Measurements from ENCODE around the gene LRRC8B. TPM values are rescaled to one million over a fixed set of nuclear protein-coding genes. Genes with fewer than 3 reads are reported as not detected.
A peak's percentile ranks its signal among the peaks of the same experiment; 100 is the strongest.
"Not testable (repeated sequence)": the region's sequence is repeated elsewhere in the genome, so short reads cannot be mapped to it uniquely, and the experiment has no call there.

The LRRC8B gene
- total RNA-seq, 2 experiments from 2014 or later: 15.7 to 16.5 TPM

DNA sequence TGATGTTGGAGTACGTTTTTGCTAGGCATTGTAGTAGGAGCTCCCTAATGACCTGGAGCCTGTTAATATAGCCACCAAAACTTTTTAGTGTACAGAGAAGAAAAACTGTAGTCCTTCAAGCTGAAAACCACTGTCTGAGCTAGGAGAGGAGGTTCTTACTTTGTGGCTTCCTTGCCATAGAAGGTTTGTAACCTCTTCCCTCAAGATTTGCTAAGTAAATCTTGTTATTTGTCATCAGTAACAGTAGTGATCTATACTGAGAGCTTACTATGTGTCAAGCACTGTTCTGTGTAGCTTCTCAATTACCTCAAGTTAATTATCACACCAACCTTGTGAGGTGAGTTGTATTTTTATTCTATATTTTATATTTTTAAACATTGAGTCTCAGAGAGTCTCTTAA is 87.1 kb downstream of the LRRC8B start:
- H3K9me3 Mint-ChIP-seq (ENCODE audit: low read depth): no peaks in the 10 kb centered on the region
- CTCF ChIA-PET: interaction anchor here (0.6 to 6.3 kb wide), 15 partner anchors 9 to 590 kb away, joined by 3 to 98 read pairs (median 5); partner anchors contain the start of gene LRRC8C

DNA sequence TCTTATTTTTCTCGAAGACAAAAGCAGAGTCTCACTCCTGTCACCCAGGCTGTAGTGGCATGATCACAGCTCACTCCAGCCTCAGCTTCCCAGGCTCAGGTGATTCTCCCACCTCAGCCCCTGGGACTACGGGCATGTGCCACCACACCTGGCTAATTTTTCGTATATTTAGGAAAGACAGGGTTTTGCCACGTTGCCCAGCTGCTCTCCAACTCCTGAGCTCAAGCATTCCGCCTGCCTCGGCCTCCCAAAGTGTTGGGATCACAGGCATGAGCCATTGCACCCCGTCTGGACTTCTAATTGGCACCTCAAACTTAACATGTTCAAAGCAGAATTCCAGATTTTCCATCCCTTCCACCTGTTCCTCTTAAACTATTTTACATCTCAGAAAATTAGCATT is 89.3 kb downstream of the LRRC8B start:
- peaks cover 42% of the 10 kb centered on the region for H3K36me3 Mint-ChIP-seq
- H3K4me1 Mint-ChIP-seq: peaks cover 67% of the 10 kb centered on the region
- ATAC-seq: no peak
- CTCF ChIA-PET: interaction anchor here (0.6 to 1.3 kb wide), 4 partner anchors 9 to 88 kb away, joined by 3 to 5 read pairs (median 4); no protein-coding TSS in a partner anchor
- H3K27me3 Mint-ChIP-seq: no peaks in the 10 kb centered on the region
- DNase-seq: no peak
- H3K27ac Mint-ChIP-seq: peak overlapping the region; percentile 49
- H3K4me3 Mint-ChIP-seq: no peak overlapping the region
- peaks cover 14% of the 10 kb centered on the region for H3K9me3 Mint-ChIP-seq (ENCODE audit: low read depth)

More for the DNA sequence above, 87.1 kb downstream of the LRRC8B start:
- DNase-seq: no peak
- H3K4me3 Mint-ChIP-seq: peak overlapping the region; percentile 68
- peak; percentile 52 for ATAC-seq
- H3K4me1 Mint-ChIP-seq: peaks cover 76% of the 10 kb centered on the region
- peak overlapping the region; percentile 98 for H3K27ac Mint-ChIP-seq
- H3K36me3 Mint-ChIP-seq: peaks cover 22% of the 10 kb centered on the region
- H3K27me3 Mint-ChIP-seq: no peaks in the 10 kb centered on the region

GRCh38 chr1:89615676-89616598 is 91.3 kb downstream of the LRRC8B start:
- Mint-ChIP-seq H3K9me3 (ENCODE audit: low read depth) (peaks cover 16% of the 10 kb centered on the region), H3K4me3 (no peak overlapping the region), H3K27ac (no peak overlapping the region), H3K36me3 (peaks cover 55% of the 10 kb centered on the region), H3K4me1 (peaks cover 62% of the 10 kb centered on the region), H3K27me3 (no peaks in the 10 kb centered on the region)
- DNase-seq (no peak), ATAC-seq (no peak)
- CTCF ChIA-PET: interaction anchor here (0.8 to 3.3 kb wide), 8 partner anchors 9 to 520 kb away, joined by 3 to 13 read pairs (median 6); partner anchors contain the start of gene LRRC8C

DNA sequence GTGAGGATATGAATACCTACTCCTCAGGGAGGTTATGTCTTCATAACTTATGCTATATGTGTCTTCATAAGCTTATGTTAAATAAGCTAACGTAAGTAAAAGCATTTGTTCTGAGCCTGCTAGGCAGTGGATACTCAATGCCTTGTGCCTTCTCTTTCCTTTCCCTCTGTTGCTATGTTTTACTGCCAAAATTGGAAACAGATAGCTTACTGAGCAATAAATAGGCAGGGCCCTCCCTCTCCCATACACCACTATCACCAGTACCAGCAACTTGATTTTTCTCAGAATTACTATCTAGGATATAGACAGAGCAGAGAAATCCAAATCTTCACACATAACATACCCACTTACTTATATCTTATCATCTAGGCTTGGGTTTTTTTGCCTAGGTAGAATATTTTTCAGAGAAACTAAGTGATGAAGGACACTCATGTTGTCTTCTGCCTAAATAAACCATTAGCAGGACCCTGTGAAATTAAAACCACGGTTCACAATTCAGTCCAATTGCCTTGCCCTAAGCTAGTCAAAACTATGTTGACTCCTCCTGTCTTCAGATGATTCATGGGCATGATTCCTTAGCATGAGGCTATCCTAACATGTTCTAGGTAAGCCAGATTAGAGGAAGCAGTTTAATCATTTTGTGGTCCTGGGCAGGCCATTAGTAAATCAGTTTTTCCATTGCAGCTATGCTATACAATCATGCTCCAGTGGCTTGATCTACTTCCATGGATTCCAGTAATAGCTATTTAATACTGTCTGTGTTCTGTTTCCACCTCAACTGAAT is 92.4 kb downstream of the LRRC8B start:
- Mint-ChIP-seq H3K27me3 (no peaks in the 10 kb centered on the region), H3K9me3 (ENCODE audit: low read depth) (peaks cover 16% of the 10 kb centered on the region), H3K4me1 (peaks cover 62% of the 10 kb centered on the region), H3K36me3 (peaks cover 62% of the 10 kb centered on the region), H3K4me3 (no peak overlapping the region), H3K27ac (no peak overlapping the region)
- DNase-seq: no peak
- CTCF ChIA-PET: interaction anchor here (1.0 to 4.7 kb wide), 9 partner anchors 9 to 146 kb away, joined by 3 to 16 read pairs (median 4); partner anchors contain the start of gene LRRC8C
- ATAC-seq: no peak

DNA sequence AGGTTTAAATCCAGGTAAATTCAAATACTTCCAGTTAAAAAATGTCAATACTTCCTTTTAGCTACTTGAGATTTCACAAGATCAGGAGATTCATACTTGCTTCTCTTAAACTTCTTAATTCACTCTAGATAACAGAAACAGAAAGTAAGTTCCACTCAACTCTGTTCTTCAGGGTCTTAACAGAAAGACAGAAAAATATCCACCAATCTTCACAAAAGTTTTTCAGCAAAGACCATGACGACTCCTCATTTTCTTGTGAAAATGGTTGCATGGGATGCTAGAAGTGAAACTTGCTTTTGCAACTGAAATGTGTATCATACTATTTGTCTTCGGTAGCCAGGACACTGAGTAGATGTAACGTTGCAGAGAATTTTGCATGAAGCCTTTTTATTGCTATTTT is 96.0 kb downstream of the LRRC8B start:
- peak; percentile 68 for ATAC-seq
- no peaks in the 10 kb centered on the region for H3K27me3 Mint-ChIP-seq
- CTCF ChIA-PET: interaction anchor here (1.0 to 4.7 kb wide), 5 partner anchors 8 to 142 kb away, joined by 3 to 16 read pairs (median 3); no protein-coding TSS in a partner anchor

DNA sequence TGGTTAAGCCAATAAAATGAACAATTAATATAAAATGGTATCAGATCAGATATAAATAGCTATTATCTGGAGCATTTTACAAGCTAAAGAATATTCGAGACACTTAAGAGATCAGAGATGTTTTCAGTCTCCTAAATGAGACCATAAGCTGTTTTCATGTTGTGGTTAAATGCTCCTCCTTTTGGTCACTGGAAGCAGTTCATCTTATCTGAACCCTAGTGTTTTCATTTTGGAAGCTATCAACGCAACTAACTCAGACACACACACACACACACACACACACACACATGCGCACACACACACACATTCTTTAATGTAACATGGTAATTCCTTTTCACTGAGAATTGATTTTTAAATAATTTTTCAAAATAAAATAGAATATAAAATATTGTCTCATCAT is 98.3 kb downstream of the LRRC8B start:
- H3K27me3 Mint-ChIP-seq: no peaks in the 10 kb centered on the region
- no peak overlapping the region for H3K27ac Mint-ChIP-seq
- no peak for ATAC-seq
- H3K4me1 Mint-ChIP-seq: peaks cover 50% of the 10 kb centered on the region
- H3K9me3 Mint-ChIP-seq (ENCODE audit: low read depth): peaks cover 9% of the 10 kb centered on the region
- no peak for DNase-seq
- CTCF ChIA-PET: interaction anchor here (0.6 to 18.5 kb wide), 11 partner anchors 8 to 137 kb away, joined by 3 to 239 read pairs (median 3); no protein-coding TSS in a partner anchor
- H3K36me3 Mint-ChIP-seq: peaks cover 41% of the 10 kb centered on the region
- H3K4me3 Mint-ChIP-seq: no peak overlapping the region

More for the DNA sequence above, 96.0 kb downstream of the LRRC8B start:
- Mint-ChIP-seq H3K4me1 (peaks cover 47% of the 10 kb centered on the region), H3K27ac (peak overlapping the region; percentile 75), H3K36me3 (peaks cover 62% of the 10 kb centered on the region), H3K4me3 (peak overlapping the region; percentile 39), H3K9me3 (ENCODE audit: low read depth) (peaks cover 16% of the 10 kb centered on the region)
- no peak for DNase-seq

DNA sequence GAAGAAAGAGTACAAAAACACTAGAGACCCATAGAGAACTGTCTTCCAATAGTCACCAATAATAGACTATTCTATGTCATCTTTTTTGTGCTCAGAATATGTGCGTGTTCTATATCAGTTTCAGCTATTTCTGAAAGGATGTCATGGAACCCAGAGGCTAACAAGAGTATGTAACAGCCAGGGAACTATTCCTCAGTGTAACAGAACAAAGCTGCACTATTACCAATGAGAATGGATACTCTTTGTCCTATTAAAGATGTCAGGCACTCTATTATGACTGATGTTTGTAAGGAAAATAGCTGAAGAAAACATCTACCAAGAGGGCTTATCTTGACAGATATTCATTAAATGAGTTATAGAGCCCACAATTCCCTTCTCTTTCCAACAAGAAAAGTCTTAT is 99.7 kb downstream of the LRRC8B start:
- DNase-seq (no peak), ATAC-seq (no peak)
- H3K4me1 Mint-ChIP-seq: peaks cover 58% of the 10 kb centered on the region
- no peak overlapping the region for H3K4me3 Mint-ChIP-seq
- no peaks in the 10 kb centered on the region for H3K9me3 Mint-ChIP-seq (ENCODE audit: low read depth)
- no peaks in the 10 kb centered on the region for H3K27me3 Mint-ChIP-seq
- no peak overlapping the region for H3K27ac Mint-ChIP-seq
- peaks cover 31% of the 10 kb centered on the region for H3K36me3 Mint-ChIP-seq
- CTCF ChIA-PET: interaction anchor here (0.9 to 18.5 kb wide), 7 partner anchors 9 to 136 kb away, joined by 3 to 239 read pairs (median 4); partner anchors contain the start of gene LRRC8C

GRCh38 chr1:89624715-89625323 is 100.2 kb downstream of the LRRC8B start:
- no peak for ATAC-seq
- no peak overlapping the region for H3K27ac Mint-ChIP-seq
- CTCF ChIA-PET: interaction anchor here (0.9 to 18.5 kb wide), 8 partner anchors 8 to 136 kb away, joined by 3 to 239 read pairs (median 4); partner anchors contain the start of gene LRRC8C
- DNase-seq: no peak
- H3K4me3 Mint-ChIP-seq: no peak overlapping the region
- H3K36me3 Mint-ChIP-seq: peaks cover 30% of the 10 kb centered on the region
- peaks cover 60% of the 10 kb centered on the region for H3K4me1 Mint-ChIP-seq
- H3K9me3 Mint-ChIP-seq (ENCODE audit: low read depth): no peaks in the 10 kb centered on the region
- H3K27me3 Mint-ChIP-seq: no peaks in the 10 kb centered on the region

- no peaks in the 10 kb centered on the region for H3K27me3 Mint-ChIP-seq
- ATAC-seq (no peak), DNase-seq (no peak)
- CTCF ChIA-PET: interaction anchor here (0.9 to 18.5 kb wide), 6 partner anchors 8 to 133 kb away, joined by 3 to 239 read pairs (median 8); no protein-coding TSS in a partner anchor
- peaks cover 65% of the 10 kb centered on the region for H3K4me1 Mint-ChIP-seq
- peak overlapping the region; percentile 44 for H3K27ac Mint-ChIP-seq
- no peak overlapping the region for H3K4me3 Mint-ChIP-seq
- no peaks in the 10 kb centered on the region for H3K9me3 Mint-ChIP-seq (ENCODE audit: low read depth)
- peaks cover 16% of the 10 kb centered on the region for H3K36me3 Mint-ChIP-seq
Observed at GRCh38 chr1:89627596-89627962, 103.0 kb downstream of the LRRC8B start.

DNA sequence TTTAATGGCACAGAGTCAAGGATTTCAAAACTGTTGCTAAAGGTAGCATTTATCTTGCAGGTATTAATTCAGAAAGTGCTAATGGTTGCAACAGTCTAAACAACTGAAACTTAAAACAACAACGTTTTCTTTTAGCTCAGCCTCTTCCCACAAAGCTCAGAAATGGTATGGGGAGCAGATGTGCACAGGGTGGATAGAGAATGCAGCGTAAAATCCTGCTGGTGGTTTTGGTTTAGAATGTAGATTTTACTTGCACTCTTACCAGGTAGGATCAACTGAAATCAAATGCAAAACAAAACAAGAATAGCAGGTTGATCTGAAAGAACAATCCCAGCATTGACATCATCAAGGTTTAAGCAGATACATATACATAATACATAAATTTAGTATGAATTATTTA is 104.5 kb downstream of the LRRC8B start:
- Mint-ChIP-seq H3K4me1 (peaks cover 59% of the 10 kb centered on the region), H3K27ac (peak overlapping the region; percentile 83), H3K4me3 (peak overlapping the region; percentile 34), H3K36me3 (peaks cover 17% of the 10 kb centered on the region), H3K27me3 (no peaks in the 10 kb centered on the region), H3K9me3 (ENCODE audit: low read depth) (no peaks in the 10 kb centered on the region)
- DNase-seq (no peak), ATAC-seq (no peak)
- CTCF ChIA-PET: interaction anchor here (1.2 to 18.5 kb wide), 7 partner anchors 13 to 131 kb away, joined by 3 to 239 read pairs (median 8); no protein-coding TSS in a partner anchor

GRCh38 chr1:89629600-89629999 is 105.0 kb downstream of the LRRC8B start:
- H3K9me3 Mint-ChIP-seq (ENCODE audit: low read depth); DNase-seq; H3K27me3 Mint-ChIP-seq; ATAC-seq: not testable (repeated sequence)
- Mint-ChIP-seq H3K27ac (peak overlapping the region; percentile 83), H3K36me3 (peaks cover 21% of the 10 kb centered on the region), H3K4me3 (peak overlapping the region; percentile 36), H3K4me1 (peaks cover 62% of the 10 kb centered on the region)
- CTCF ChIA-PET: interaction anchor here (1.0 to 18.5 kb wide), 10 partner anchors 10 to 148 kb away, joined by 3 to 239 read pairs (median 6); no protein-coding TSS in a partner anchor

GRCh38 chr1:89630048-89630447 is 105.4 kb downstream of the LRRC8B start:
- no peak for ATAC-seq
- Mint-ChIP-seq H3K4me3 (peak overlapping the region; percentile 11), H3K4me1 (peaks cover 63% of the 10 kb centered on the region), H3K9me3 (ENCODE audit: low read depth) (no peaks in the 10 kb centered on the region), H3K36me3 (peaks cover 20% of the 10 kb centered on the region), H3K27me3 (no peaks in the 10 kb centered on the region), H3K27ac (peak overlapping the region; percentile 83)
- CTCF ChIA-PET: interaction anchor here (1.0 to 18.5 kb wide), 13 partner anchors 8 to 174 kb away, joined by 3 to 239 read pairs (median 3); no protein-coding TSS in a partner anchor
- DNase-seq: no peak

All from activated CD8-positive, alpha-beta memory T cell treated with anti-CD3 and anti-CD28 coated beads, Interleukin-2, amount 10 ng/mL, durations not matched to agents 7 days and 5 days (primary cell).